Endothelial cell of coronary artery (primary cell): ENCODE results near the gene SHCBP1. TPM values are rescaled to one million over a fixed set of nuclear protein-coding genes. Genes with fewer than 3 reads are reported as not detected.

ENCODE experiments used
- total RNA-seq: library from RNA; depleted of rRNA; stranded (reverse); fragments of >200 nt; gene quantifications from 2 replicates; pipeline ENCODE4 v1.2.3, GENCODE V29; 2014

SHCBP1 gene
- total RNA-seq, result 11.5 and 29.1 TPM in 2 replicates

GRCh38 chr16:46621006-46621933, at the start of gene SHCBP1:
TSS of gene SHCBP1 (minus strand) at chr16:46621379. CDS start at chr16:46621359, 20 bp downstream.

Other genes starting within 250 kb of the SHCBP1 start
- gene VPS35, start 67.8 kb upstream of the SHCBP1 start, total RNA-seq, result 76.1 and 80.7 TPM in 2 replicates
- gene ORC6, start 68.3 kb upstream of the SHCBP1 start, total RNA-seq, result 7.9 and 11.2 TPM in 2 replicates
- 0.09 and 0.27 TPM in 2 replicates for gene MYLK3, start 127.0 kb upstream of the SHCBP1 start, total RNA-seq
- 5.8 and 10.1 TPM in 2 replicates for gene C16orf87, start 209.8 kb upstream of the SHCBP1 start, total RNA-seq